ENCODE data around the gene REEP3.

The REEP3 gene

DNA sequence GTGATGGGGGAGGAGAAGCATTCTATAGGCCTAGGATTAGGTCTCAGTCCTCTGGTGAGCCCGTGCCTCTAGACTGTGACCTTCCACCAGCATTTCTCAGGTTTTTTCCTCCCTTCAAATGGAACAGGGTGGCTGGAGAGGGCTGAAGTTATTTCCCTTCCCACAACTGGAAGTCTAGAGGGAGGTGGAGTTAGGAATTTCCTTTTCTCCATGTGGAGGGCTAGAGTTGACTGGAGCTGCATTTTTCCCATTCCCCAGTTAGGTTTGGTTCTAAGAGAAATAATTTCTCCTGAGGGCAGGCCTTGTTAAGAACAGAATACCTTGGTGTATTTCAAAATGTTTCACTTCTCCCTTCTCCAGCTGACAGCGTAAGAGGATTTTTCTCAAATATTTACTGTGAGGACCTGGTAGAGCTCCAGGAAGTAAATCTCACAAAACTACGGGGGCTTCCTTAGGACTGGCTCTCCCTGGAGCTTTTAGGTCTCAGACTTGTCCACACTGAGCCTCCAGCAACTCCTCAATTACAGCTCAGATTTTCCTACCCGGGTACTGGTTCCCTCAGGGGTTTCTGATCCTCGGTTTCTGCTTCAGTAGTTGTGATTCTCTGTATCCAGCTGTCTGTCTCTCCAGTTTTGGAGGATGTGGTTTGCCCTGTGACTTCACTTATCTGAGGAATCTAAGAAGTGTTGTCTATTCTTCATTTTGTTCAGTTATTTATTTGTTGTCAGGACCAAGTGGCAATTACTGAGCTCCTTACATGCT is 6.0 kb upstream of the REEP3 start:
- FAIRE-seq: no peak

DNA sequence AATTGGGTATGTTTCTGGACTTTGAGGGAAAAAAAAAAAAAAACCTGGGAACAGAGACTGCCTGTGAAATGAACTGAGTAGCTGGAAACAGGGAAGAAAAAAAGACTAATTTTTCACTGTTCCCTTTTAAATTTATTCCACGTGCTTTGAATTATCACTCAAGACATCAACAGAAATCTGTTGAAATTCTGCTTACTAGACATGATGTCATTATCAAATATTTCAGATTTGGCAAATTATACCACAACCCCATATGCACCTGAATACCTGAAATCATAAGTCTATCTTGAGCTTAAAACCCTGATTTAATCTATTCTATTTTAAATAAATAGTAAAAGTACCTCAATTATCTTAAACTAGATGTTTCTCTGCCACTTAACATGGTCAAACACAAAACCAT is 5.0 kb upstream of the REEP3 start:
- FAIRE-seq: no peak

DNA sequence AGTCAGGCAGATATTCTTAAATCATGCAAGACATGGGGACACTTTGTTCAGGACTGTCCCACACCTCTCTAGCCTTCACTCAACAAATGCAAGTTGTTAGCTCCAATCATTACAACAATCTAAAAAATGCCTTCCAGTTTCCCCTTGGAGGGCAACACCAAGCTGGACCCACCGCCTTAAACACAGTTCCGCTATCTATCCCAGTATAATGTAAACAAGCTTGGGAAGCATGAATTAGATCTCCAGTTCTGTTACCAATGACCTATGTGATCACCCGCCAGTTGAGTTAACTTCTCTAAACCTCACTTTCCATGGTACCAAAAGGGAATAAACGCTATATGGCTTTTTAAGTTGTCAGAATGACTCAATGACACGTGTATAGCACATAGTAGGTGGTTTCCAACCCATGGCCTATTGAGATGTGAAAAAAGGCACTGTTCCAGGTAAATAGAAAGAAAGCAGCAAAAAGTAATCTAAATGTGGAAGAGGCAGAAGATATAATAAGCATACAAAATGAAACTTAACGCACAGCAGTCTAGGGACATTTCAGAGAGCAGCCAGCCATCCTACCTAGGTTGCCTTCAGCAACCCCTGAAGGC is 2.4 kb upstream of the REEP3 start:
- no peak for FAIRE-seq

DNA sequence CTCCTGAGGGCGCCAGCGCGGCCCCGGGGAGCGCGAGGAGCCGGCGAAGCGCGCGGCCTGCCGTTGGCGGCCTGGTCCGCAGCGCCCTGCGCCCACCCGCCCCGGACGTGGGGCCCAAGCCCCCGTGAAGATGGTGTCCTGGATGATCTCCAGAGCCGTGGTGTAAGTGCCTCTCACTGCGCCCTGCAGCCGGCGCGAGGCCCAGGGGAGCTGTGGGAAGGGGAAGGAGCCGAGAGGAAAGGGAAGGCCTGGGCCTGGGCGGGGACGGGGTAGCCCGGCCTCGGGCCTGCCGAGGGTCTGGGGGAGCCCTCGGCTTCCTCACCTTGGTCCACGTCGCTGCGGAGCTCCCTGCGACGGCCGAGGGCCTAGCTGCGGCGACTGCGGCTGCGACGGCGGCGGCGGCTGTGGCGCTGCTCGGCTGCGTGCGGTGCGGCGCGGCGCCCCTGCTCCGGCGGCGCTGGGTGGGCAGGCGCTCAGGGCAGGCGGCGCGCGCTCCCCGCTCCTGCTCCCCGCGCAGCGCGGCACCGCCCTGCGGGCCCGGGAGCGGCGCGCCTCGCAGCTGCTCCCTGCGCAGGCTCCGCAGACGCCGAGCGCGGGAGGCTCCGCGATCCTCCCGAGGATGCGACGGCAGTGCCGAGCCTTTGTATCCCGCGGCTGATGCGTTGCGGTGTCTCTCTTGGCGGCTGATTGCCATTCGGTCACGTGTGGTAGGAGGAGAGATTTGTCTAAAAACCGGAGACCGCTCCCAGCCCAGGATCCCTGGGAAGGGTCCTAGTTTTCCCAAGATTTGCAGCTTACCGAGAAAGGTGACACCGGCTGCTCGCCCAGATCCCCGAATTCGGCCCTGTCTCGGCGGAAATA is 445 bp downstream of the REEP3 start:
- no peak for FAIRE-seq

DNA sequence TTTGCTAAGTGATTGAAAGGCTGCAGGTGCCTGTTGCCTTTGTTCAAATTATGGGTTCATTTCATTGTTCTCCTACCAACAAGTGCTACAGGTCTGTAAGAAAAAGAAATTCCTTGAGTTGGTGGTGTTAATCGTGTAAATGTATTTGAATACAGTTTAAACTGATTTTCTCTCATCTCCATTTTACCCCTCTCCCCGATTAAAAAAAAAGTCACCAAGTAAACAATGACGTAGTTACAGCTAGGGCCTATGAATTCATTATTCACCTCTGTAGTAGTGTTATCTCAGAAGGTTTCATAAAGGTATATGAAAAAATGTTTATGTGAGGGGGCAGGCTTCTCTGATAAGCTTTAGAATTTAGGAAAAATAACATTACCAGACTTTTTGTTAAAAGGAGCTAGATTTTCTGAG is 1.1 kb downstream of the REEP3 start:
- FAIRE-seq: no peak

DNA sequence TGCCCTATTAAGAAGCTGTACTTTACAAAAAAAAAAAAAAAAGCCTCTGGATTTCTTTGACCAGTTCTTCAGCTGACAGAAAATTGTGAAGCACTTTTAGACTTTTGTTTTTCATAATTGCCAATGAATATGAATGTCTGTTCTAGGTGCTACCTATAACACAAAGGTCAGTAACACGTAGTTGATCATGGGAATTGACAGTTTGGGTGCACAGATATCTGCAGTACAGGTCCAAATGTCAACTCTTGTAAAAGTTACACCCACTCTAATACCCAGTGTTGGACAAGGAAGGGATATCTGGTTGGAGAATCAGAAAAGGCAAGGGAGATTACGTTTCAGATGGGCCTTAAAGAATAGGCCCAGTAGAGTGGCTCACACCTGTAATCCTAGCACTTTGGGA is 1.8 kb downstream of the REEP3 start:
- no peak for FAIRE-seq

DNA sequence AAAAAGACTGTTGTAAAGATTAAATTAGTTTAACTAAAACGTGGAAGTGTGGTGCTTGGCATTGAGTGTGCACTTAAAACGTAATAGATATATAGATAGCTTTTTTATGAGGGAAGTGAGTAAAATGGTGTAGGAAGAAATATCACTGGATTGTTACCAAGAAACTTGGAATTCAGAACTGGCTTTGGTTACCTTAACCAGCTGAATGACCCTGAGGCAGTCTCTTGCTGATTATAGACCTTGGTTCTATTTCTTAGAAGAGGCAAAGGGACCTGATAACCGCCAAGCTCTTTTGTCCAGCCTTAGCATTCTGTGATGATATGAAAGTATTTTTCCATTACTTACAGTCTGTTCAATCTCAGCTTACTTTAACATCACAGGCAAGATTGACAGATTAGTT is 3.8 kb downstream of the REEP3 start:
- no peak for FAIRE-seq

DNA sequence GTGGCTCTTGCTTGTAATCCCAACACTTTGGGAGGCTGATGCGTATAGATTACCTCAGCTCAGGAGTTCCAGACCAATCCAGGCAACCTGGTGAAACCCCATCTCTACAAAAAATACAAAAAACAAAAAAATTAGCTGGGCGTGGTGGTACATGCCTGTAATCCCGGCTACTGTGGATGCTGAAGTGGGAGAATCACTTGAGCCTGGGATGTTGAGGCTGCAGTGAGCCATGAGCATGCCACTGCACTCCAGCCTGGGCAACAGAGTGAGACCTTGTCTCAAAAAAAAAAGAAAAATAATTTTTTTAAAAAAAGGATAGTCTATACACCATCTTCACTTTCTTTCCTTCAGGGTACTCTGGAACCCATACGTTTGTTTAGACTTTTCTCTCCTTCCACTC is 6.2 kb downstream of the REEP3 start:
- no peak for FAIRE-seq

DNA sequence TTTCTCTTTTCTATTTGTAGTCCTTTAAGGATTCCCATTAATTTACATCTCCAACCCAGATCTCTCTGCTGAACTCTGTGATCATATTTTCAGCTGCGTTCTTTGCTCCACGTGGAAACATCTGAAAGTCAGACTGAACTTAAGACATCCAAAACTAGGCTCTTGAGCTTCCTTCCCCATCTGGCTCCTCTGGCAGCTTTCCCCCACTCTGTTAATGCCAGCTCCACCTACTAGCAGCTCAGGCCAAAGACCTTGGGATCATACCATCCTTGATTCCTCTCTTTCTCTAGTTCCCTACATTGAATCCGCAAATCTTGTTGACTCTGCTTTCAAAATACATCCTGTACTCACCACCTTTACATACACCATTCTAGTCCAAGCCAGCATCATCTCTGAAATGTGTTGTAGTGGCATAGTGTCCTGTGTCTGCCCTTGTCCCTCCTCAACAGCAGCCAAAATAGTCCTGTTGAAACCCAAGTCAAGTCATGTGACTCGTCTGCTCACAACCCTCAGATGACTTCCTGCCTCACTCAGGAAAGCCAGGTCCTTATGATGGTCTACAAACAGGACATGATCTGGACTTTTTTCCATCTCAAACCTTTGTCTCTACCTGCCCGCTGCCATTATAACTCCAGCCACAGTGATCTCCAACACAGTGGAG is 7.0 kb downstream of the REEP3 start:
- FAIRE-seq: no peak

DNA sequence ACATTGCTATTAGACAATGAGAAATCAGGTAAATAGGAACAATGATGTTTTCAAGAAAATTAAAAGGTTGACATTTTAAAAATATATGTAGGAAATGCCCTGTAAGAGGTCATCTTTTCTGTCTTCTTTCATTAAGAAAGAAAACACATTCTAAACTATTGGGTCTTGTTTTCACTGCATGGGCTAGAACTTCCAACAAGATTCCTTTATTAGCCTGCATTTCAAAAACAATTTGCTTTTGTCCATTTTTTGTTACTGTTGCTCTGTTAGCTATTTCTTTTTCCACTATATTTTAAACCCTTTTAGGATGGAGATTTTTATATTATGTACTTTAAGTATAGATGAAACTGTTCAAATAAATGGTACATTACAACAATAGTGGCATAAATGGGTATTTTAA is 9.2 kb downstream of the REEP3 start:
- FAIRE-seq: peak; percentile 42

DNA sequence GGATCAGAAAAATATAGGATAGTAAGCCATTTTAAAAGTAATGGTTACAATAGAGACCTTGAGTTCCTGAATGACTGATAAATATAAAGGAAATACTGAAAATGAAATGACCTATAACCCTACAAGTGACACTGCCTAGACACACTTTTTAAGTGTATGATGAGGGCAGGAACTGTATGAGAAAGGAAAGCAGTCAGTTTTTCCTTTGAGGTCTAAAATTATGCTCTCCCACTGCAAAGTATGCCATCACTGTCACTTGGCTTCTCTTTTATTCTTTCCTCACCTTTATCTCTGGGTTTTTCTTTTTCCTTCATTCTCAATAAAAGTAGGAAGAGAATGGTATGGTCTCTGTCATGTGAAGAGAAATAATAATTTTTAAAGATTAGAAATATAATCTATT is 13.5 kb downstream of the REEP3 start:
- no peak for FAIRE-seq

DNA sequence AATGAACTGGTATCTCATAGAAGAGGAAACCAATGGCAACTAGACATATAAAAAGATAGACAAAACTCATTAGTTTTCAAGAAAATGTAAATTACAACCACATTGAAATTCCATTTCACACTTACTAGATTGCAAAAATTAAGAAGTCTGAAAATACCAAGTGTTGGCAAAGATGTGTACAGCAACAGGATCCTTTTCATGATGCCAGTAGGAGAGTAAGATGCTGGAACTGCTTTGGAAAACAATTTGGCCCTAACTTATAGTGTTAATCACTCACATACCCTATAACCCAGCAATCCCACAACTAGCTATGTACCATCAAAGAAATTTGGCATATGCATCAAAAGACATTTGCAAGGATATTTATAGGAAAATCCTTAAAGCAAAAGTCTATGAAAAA is 15.5 kb downstream of the REEP3 start:
- FAIRE-seq: no peak

DNA sequence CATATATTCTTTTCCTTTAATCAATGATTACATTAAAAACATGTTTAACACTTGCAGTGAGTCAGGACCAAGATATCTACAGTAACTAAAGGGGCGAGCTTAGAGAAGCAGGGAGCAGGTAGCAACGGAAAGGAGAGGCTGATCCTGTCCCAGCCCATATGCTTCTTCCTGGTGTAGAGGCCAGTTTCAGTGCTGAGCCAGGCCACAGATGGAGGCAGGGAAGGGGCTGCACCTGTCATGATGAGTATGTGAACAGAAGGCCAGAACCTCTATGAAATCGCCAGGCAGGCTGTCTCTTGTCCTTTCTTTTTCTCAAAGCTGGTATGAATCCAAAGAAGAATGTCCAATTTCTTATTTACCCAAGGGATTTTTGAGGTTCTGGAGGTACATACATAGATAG is 16.3 kb downstream of the REEP3 start:
- FAIRE-seq: no peak

DNA sequence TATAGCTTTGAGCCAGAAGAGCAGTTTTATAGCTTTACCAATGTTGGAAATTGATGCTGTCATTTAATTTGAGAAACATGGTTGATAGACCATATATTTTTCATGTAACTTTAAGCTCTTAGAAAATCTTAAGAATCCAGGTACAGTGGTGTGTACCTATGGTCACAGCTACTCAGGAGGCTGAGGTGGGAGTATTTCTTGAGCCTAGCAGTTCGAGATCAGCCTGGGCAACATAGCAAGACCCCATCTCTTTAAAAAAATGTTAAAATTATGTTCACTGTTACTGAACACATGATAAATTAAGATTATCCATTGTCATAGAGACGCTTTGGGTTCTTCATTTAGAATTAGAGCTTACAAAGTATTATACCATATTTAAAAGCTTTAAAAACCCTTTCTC is 18.2 kb downstream of the REEP3 start:
- FAIRE-seq: no peak

DNA sequence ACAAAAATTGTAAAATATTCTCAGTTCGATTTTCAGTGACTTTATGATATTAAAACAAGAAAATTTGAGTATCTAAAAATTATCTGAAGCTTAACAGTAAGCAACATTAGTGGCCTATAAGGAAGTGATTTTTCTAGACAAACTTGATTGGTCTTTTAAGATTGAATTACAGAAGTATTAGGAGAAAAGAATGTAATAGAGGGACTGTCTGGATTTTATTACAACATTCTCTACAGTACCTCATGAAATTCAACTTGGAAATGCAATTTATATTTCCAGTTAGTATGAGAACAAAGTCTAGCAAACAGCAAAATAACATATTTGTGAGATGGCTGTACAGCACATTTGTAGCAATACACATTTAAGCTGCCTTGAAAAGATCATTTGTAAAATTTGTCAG is 18.8 kb downstream of the REEP3 start:
- FAIRE-seq: no peak

DNA sequence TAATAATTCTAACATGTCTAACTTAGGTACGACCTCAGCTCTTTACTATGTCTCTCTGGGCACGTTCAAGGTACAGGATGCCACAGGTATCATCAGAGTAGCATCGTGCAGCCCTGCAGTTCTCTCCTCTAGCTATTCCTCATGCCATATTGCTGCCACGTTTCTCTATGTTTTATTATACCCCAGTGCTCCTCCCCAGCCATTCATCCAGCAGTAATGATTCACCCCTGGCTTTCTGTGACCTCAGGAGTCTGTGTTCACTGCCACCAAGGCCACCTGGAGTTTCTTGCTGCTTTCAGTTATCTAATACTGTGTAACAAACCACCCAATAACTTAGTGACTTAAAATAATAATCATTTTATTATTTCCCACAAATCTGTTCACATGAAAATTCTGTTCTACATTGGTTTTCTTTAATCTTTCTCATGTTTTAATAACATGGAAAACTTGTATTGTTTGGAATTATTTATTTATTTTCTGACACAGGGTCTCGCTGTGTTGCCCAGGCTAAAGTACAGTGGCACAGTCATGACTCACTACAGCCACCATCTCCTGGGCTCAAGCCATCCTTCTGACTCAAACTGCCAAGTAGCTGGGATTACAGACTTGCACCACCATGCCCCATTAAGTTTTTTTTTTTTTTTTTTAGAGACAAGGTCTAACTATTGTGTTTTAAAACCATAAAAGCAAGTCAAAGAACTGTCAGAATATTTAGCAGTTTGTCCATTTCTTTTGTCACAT is 21.8 kb downstream of the REEP3 start:
- FAIRE-seq: no peak

DNA sequence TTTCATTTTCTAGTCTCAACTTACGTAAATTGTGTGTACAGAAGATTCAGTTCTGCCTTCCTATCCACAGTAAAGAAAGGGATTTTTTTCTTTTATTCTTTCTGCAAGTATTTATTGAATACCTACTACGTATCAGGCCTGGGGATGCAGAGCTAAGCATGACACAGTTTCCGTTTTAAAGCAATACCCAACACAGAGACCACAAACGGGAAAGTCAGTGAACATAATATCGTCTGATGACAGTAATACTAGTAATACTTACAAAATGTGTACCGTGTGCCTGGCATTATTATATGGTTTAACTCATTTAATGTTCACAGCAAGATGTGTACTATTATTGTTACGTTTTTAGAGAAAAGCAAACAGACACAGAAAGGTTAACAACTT is 22.4 kb downstream of the REEP3 start:
- no peak for FAIRE-seq

DNA sequence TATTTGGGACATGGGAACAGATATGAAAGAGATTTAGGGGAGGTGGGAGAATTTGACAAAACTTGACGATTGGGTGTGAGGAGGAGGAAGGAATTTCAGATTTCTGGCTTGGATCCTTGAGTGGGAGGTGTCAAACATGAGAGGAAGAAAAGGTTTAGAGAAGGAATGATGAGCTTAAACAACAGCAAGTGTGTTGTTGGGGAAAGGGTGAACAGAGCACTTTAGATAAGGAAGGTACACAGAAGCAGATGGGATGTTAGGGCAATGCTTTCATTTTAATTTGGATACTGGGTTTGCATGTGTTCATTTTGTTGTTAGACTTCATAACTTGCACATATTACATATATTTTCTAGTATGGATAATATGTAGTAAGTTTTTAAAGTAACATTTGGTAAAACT is 23.2 kb downstream of the REEP3 start:
- no peak for FAIRE-seq

DNA sequence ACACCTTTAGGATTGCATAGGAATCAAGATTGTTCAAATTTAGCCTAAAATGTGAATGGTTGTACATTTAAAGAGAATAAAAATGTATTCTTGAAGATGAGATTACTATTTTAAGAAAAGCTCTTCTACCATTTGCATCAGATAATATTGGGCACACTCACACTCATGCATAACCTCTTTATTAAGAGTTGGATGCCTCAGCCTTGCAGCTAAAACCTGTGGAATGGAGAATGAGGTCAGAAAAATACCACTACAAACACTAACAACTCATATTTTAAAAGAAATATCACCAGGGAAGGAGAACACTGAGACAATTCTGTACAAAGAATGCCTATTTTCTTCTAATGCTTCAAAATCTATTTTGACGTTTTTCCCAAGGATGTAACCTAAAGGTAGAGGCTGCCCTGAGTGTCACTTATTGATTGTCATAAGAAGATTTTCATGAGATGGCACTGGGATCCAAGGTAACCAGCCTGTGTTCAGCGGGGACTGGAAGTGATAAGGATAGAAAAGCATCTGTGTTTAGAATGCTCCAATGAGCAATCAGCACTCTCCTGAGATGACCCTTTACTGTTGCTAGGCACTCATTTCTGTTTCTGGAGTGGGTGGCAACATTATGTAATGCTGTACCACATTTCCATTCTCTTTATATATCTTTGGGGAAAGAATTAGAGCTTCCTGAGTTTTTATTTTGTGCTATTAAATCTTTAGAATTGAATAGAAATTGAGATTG is 26.6 kb downstream of the REEP3 start:
- FAIRE-seq: no peak

DNA sequence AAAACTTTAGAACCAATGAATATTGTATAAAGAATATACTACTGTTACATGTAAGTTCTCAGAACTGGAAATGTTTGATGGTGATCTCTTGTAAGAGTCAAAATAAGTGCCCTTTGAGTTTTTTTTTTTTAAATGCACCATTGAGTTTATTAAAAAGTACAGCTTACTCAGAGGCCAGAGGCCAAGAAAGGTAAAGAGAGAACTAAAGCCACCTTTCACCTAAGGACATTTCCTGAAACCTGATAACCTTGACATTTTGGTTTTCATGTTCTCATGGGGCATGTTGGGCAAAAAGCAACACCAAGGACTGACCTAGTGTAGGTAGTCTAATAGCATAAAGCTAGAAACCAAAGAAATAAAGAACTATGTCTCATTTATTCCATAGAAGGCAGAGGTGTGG is 27.7 kb downstream of the REEP3 start:
- no peak for FAIRE-seq

DNA sequence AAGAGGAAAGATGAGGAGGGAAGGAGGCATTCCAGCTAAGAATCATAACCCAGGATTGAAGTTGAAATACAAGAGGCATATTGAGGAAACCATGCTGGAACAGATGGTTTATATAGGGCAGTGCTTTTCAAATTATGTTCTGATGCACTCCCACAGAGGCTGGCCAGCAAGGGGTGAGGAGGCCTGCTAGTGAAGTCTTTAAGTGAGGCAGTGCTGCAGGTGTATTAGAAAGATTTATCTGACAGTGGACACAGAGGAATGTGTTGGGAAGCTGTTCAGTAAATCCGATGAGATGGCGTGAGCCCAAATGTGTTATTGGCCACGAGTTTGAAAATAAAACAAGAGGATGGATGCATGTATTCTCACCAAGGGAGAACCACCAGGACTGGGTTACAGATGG is 28.6 kb downstream of the REEP3 start:
- no peak for FAIRE-seq

DNA sequence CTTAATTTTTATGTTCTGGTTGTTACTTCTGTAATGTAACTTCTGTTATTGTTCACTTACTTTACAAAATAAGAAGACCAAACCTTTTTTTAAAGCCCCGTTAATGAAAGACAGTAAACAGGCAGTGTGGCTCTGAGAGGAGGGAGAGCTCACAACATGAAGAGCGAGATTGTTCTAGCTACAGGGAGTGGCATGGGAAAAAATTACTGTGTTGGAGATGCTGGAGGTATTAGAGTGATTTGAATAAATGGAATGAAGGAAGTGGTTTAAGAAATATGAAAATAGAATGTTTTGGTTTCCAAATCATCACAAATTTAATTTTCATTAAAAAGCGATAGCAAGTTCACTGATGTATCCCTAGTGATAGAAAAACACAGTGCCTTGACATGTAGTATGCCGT is 31.8 kb downstream of the REEP3 start:
- FAIRE-seq: no peak

Data from G401.6 (cell line).